Immature natural killer cell (primary cell): ENCODE data around the gene LACRT. TPM values are rescaled to one million over a fixed set of nuclear protein-coding genes. Genes with fewer than 3 reads are reported as not detected.
A peak's percentile ranks its signal among the peaks of the same experiment; 100 is the strongest.

ENCODE experiments used
- DNase-seq, 3 donors: peaks; one replicate each; pipeline ENCODE4 v3.0.0; 2022; ENCODE audit warnings: mixed read lengths in 1 of 3
- H3K27ac Mint-ChIP-seq, 6 donors: one replicate each; pipeline ENCODE4 v1.8.0; 2020; ENCODE audit warnings: mixed read lengths in 6 of 6, mild to moderate bottlenecking in 5 of 6, inconsistent platforms in 4 of 6, moderate library complexity in 3 of 6
- H3K27me3 Mint-ChIP-seq, 3 donors: one replicate each; pipeline ENCODE4 v1.8.0; 2020 to 2021; ENCODE audit warnings: low read depth in 3 of 3, mild to moderate bottlenecking in 3 of 3, mixed read lengths in 3 of 3, moderate library complexity in 3 of 3, inconsistent platforms in 1 of 3
- H3K36me3 Mint-ChIP-seq, 3 donors: one replicate each; pipeline ENCODE4 v1.8.0; 2020; ENCODE audit warnings: mixed read lengths in 3 of 3, inconsistent platforms in 2 of 3, mild to moderate bottlenecking in 2 of 3
- H3K4me1 Mint-ChIP-seq, 2 donors: one replicate each; pipeline ENCODE4 v1.8.0; 2020; ENCODE audit warnings: inconsistent platforms in 2 of 2, mild to moderate bottlenecking in 2 of 2, mixed read lengths in 2 of 2, moderate library complexity in 1 of 2
- H3K4me3 Mint-ChIP-seq, 5 donors: one replicate each; pipeline ENCODE4 v1.8.0; 2020; ENCODE audit warnings: mild to moderate bottlenecking in 5 of 5, mixed read lengths in 5 of 5, inconsistent platforms in 3 of 5, moderate library complexity in 3 of 5
- H3K9me3 Mint-ChIP-seq, 6 donors: one replicate each; pipeline ENCODE4 v1.8.0; 2020; ENCODE audit warnings: mild to moderate bottlenecking in 6 of 6, mixed read lengths in 6 of 6, inconsistent platforms in 4 of 6, moderate library complexity in 3 of 6
- polyA plus RNA-seq, 3 donors: library from polyadenylated mRNA; unstranded; fragments of 300-500 nt; fragmentation: Illumina TruSeq; gene quantifications; one replicate each; pipeline ENCODE4 v1.2.3, GENCODE V29; 2021

The LACRT gene
- polyA plus RNA-seq, 3 donors from 2014 or later, result not detected

DNA sequence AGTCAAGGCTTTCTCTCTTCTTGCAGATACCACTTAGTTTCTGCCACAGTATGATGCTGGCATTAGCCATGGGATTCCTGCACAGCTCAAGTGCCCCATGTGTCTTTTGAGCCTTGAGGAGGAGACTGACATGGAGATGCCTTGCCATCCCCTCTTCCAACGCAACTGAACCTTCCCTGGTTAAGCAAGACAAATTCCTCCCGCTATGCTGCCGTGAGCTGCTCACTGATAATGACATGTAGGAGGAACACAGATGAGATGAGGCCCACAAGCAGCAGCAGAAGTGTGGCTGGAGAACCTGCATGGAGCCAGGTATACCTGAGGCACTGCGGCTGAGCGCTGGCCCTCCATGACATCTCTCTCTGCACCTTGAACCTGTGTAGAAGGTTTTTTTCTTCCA, 30.8 kb downstream of the LACRT start:
- Mint-ChIP-seq H3K27ac (no peak overlapping the region), H3K4me3 (no peak overlapping the region), H3K36me3 (no peaks in the 10 kb centered on the region), H3K4me1 (peaks cover 2 to 7% of the 10 kb centered on the region in 2 donors), H3K27me3 (peaks cover 0 to 10% (median 3%) of the 10 kb centered on the region in 3 donors), H3K9me3 (no peaks in the 10 kb centered on the region)
- DNase-seq, result no peak

DNA sequence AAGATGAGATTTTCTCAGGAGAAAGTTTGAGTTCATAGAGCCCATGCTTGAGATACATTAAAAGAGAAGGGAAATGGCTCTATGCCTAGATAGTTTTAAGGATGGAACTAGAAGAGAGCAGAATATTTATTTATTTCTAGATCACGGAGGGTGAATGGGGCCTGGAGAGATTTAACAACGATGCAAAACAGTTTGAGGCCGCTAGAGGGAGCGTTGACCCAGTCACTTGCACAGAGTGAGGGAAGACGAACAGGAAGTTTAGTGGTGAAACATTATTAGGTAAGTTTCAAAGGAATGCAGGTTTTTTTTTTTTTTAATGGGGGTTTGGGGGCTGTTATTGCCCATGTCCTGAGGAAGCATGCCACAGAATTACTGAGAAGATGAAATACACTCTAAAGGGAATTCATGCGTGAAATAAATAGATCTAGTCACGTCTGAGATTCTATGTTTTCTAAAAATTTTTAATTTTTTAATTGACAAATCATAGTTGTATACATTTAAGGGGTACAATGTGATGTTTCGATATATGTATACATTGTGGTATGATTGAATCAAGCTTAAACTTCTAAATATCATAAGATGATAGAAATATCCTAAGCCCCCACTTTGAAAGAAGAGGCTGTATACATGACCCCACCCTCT, 31.4 kb downstream of the LACRT start:
- Mint-ChIP-seq H3K9me3 (no peaks in the 10 kb centered on the region), H3K4me1 (peaks cover 2 to 7% of the 10 kb centered on the region in 2 donors), H3K27me3 (peaks cover 0 to 10% (median 3%) of the 10 kb centered on the region in 3 donors), H3K36me3 (no peaks in the 10 kb centered on the region), H3K27ac (no peak overlapping the region), H3K4me3 (no peak overlapping the region)
- DNase-seq, result peak; percentile 34 to 40 (median 38)

DNA sequence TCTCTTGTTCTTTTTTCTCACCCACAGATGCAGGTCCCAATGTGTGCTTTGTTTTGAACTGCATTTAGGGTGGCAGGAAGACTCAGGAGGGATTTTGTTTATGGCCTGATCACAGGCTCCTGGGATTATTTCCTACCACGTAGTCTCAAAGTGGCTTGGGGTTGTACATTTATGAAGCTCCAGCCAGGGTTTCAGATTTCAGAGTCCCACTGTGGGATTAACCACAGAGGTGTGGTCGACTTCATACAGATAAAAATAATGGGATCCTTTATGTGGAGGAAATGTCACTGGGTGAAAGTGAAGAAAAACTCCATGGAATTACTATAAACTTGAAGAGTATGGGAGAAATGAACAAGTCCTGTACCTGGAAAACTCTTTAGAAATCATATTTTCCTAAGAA, 32.0 kb downstream of the LACRT start:
- H3K9me3 Mint-ChIP-seq, result no peaks in the 10 kb centered on the region
- H3K27ac Mint-ChIP-seq, result no peak overlapping the region
- no peak overlapping the region for H3K4me3 Mint-ChIP-seq
- no peak for DNase-seq
- no peaks in the 10 kb centered on the region for H3K36me3 Mint-ChIP-seq
- peaks cover 2 to 7% of the 10 kb centered on the region in 2 donors for H3K4me1 Mint-ChIP-seq
- H3K27me3 Mint-ChIP-seq, result peaks cover 0 to 10% (median 3%) of the 10 kb centered on the region in 3 donors

DNA sequence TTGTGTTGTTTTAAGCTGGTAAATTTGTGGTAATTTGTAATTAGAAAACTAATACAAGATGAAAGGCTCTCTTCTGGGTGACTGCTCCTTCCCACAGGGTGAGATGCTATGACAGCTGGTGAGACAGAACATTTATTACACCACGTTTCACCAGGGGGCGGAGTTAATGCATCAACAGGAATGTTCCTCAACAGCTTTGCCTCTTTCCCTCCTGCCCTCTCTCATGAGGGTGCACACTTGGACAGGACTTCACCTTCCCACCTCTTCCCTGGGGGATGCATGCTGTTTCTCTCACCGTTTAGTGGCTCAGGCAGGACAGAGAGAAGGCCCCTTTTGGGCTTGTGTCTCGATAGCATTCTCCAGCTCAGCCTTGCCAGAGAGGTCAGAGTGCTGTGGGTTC, 32.9 kb downstream of the LACRT start:
- no peak for DNase-seq
- Mint-ChIP-seq H3K4me3 (no peak overlapping the region), H3K36me3 (no peaks in the 10 kb centered on the region), H3K27me3 (peaks cover 0 to 9% (median 5%) of the 10 kb centered on the region in 3 donors), H3K4me1 (peaks cover 2 to 7% of the 10 kb centered on the region in 2 donors), H3K9me3 (no peaks in the 10 kb centered on the region), H3K27ac (no peak overlapping the region)

DNA sequence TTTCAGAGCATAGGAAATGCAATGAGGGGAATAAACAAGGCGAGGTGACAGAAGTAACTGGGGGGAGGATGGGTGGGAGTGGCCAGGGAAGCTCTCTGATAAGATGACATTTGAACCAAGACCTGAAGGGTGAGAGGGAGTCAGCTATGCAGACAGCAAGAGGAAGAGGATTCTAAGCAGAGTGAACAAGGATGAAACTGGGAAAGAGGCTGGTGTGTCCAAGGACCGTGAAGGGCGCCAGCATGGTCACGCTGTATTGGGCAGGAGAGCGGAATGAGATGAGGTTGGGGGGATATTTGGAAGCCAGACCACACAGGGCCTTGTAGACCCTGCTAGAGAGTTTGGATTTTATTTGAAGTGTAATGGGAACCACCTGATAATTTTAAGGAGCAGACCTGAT, 35.7 kb downstream of the LACRT start:
- no peak for DNase-seq
- peaks cover 2 to 7% of the 10 kb centered on the region in 2 donors for H3K4me1 Mint-ChIP-seq
- H3K36me3 Mint-ChIP-seq, result no peaks in the 10 kb centered on the region
- H3K9me3 Mint-ChIP-seq, result no peaks in the 10 kb centered on the region
- H3K4me3 Mint-ChIP-seq, result no peak overlapping the region
- H3K27ac Mint-ChIP-seq, result no peak overlapping the region
- peaks cover 2 to 11% (median 4%) of the 10 kb centered on the region in 3 donors for H3K27me3 Mint-ChIP-seq

DNA sequence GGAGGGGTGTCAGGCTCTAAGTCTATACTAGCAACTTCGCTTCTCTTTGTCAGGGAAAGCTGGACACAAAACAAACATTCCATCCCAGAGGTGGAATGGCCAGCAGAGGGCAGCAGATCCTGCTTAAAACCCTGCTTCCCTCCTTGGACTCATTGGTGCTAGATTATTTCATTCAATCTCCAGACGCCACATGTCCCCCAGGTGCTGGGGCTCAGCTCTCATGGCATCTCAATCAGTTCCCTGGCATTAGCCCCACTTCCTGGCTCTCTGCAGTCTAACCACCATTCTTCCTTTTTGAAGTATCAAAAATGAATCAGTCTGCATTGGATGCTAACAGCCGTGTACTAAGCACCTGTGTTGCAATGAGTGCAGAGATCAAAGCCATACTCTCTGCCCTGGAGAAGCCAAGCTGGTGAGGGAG, 38.2 kb downstream of the LACRT start:
- Mint-ChIP-seq H3K36me3 (no peaks in the 10 kb centered on the region), H3K4me1 (no peaks in the 10 kb centered on the region), H3K4me3 (no peak overlapping the region), H3K27ac (no peak overlapping the region), H3K9me3 (no peaks in the 10 kb centered on the region), H3K27me3 (peaks cover 2 to 9% (median 4%) of the 10 kb centered on the region in 3 donors)
- peak; percentile 10 to 23 (median 11) for DNase-seq

DNA sequence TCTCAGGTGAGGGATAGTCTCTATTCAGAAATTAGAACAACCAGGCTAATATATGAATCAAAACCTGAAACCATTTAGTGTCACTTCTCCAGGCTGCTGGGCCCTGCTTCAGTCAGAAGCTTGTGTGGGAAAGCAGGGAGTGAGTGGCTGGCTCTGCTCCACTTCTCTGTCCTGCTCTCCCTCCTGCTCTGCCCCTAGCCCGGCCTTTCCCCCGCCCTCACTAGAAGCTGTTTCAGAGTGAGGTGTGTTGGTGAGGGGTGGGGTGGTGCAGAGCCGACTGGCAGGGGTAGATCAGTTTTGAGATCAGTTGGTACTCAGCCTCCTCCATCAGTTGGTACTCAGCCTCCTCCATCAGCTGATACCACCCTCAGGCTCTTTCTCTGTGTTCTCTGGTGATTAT, 39.2 kb downstream of the LACRT start:
- Mint-ChIP-seq H3K4me1 (no peaks in the 10 kb centered on the region), H3K4me3 (no peak overlapping the region), H3K27me3 (peaks cover 7 to 9% (median 9%) of the 10 kb centered on the region in 3 donors), H3K9me3 (no peaks in the 10 kb centered on the region), H3K36me3 (no peaks in the 10 kb centered on the region), H3K27ac (no peak overlapping the region)
- DNase-seq, result no peak

DNA sequence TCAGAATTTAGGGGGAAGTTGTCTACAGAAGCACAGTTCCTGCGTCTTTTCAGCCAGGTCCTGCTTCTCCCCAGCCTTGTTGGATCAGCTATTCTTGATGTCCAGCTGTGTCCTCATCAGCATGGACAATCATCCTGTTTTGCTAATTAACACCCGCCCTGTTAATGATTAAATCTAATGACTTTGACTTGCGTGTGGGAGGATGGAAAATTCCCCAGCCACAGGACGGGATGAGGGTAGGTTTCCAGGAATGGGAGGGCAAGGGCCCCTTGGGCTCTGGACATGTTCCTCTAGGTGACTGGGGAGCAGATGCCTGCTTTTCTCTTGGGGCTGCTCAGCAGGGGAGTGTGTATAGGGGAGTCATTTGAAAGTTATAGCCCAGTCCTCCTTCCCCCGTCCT, 41.0 kb downstream of the LACRT start:
- Mint-ChIP-seq H3K4me1 (peaks cover 0 to 5% of the 10 kb centered on the region in 2 donors), H3K9me3 (no peaks in the 10 kb centered on the region), H3K4me3 (no peak overlapping the region), H3K27ac (no peak overlapping the region), H3K36me3 (peaks cover 0 to 4% (median 0%) of the 10 kb centered on the region in 3 donors), H3K27me3 (peaks cover 10 to 19% (median 15%) of the 10 kb centered on the region in 3 donors)
- DNase-seq, result no peak

DNA sequence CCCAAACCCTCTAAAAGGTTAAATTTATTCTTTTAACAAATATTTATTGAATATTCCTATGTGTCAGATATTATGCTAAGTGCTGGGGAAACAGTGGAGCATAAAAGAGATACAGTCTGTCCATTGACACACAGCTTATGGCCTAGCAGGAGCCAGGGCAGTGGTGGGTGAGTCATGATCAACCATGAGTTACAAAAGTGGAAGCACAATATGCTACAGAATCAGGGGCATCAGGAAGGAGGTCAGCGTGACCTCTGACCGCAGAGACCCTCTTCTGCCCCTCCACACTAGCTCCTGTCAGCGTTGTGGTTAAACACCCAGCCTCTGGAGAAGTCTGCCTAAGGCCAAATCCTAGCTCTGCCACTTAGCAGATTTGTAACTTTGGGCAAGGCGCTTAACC, 41.6 kb downstream of the LACRT start:
- no peak for DNase-seq
- Mint-ChIP-seq H3K27ac (no peak overlapping the region), H3K4me1 (peaks cover 0 to 6% of the 10 kb centered on the region in 2 donors), H3K4me3 (no peak overlapping the region), H3K36me3 (peaks cover 0 to 4% (median 0%) of the 10 kb centered on the region in 3 donors), H3K9me3 (no peaks in the 10 kb centered on the region), H3K27me3 (peaks cover 10 to 19% (median 16%) of the 10 kb centered on the region in 3 donors)

DNA sequence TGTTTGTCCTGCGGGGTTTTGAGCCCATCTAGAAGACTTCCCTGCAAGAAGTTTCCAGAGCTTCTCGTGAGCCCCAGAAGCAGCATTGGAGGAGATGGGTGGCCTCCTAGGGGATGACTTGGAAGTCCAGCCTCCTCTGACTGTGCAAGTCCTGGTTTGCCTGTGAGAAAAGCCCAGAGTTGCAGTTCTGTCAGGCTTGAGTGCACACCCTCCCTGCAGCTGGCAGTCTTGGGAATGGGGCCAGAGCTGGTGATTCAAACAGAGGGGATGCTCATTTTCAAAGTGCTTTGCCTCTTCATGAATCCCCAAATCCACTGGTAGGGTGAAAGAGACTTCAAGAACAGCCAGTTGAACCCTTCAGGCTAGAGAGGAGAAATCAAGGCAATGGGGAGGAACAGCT, 42.4 kb downstream of the LACRT start:
- H3K9me3 Mint-ChIP-seq, result no peaks in the 10 kb centered on the region
- H3K27ac Mint-ChIP-seq, result no peak overlapping the region
- peaks cover 0 to 6% of the 10 kb centered on the region in 2 donors for H3K4me1 Mint-ChIP-seq
- DNase-seq, result no peak
- H3K4me3 Mint-ChIP-seq, result no peak overlapping the region
- H3K27me3 Mint-ChIP-seq, result peaks cover 9 to 21% (median 21%) of the 10 kb centered on the region in 3 donors
- H3K36me3 Mint-ChIP-seq, result peaks cover 0 to 4% (median 0%) of the 10 kb centered on the region in 3 donors

DNA sequence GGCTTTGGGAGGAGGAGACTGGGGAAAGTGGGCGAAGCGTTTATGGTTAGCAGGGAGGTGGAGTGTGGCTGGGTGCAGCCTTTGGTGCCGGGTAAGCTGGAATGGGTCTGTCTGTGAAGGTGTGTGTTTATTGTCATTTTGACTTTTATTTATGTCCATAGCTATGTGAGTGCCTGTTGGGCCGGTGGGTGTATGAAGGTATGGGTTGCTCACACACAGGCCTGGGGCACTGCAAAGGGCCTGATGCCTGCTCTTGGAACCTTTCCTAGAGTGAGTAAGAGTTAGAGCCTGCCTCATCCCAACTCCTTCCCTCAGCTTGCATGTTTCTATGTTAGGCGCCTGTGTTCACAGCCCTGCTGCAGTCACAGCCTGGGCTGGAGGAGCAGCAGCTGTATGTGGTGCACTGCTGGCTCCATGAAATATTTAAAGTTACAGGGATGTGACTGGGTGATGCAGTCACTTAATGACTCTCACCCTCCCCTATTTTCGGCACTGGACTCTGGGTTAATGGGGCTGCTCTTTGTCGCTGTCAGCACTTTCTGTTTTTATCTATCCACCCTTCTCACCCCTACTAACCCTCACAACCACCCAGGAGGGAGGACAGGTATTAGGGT, 43.6 kb downstream of the LACRT start:
- peaks cover 0 to 6% of the 10 kb centered on the region in 2 donors for H3K4me1 Mint-ChIP-seq
- H3K27me3 Mint-ChIP-seq, result peaks cover 9 to 25% (median 23%) of the 10 kb centered on the region in 3 donors
- no peaks in the 10 kb centered on the region for H3K9me3 Mint-ChIP-seq
- no peak for DNase-seq
- H3K4me3 Mint-ChIP-seq, result no peak overlapping the region
- peaks cover 0 to 4% (median 0%) of the 10 kb centered on the region in 3 donors for H3K36me3 Mint-ChIP-seq
- peak overlapping the region in 1 of 6 donors; percentile 42 for H3K27ac Mint-ChIP-seq

DNA sequence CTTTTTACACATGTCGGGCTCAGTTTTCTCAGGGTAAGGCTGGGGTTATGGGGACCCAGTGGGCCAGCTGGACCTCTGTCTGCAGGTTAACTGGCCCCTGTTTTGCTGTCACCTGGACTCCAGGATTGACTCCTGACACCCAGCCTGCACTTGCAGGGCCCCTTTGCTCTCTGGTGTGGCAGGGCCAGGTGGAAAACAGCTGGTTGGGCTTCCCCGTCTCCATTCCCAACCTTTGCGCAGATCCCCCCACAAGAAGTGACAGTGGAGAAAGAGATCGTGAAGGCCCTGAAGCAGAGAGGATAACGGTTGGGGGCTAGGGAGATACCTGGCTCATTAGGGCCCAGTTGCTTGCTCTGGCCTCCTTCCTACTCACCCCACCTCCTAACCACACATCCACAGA, 44.7 kb downstream of the LACRT start:
- H3K4me1 Mint-ChIP-seq, result peaks cover 0 to 6% of the 10 kb centered on the region in 2 donors
- H3K27me3 Mint-ChIP-seq, result peaks cover 11 to 26% (median 25%) of the 10 kb centered on the region in 3 donors
- H3K36me3 Mint-ChIP-seq, result peaks cover 0 to 4% (median 0%) of the 10 kb centered on the region in 3 donors
- H3K4me3 Mint-ChIP-seq, result peak overlapping the region in 1 of 5 donors; percentile 3
- no peak for DNase-seq
- H3K27ac Mint-ChIP-seq, result no peak overlapping the region
- no peaks in the 10 kb centered on the region for H3K9me3 Mint-ChIP-seq

DNA sequence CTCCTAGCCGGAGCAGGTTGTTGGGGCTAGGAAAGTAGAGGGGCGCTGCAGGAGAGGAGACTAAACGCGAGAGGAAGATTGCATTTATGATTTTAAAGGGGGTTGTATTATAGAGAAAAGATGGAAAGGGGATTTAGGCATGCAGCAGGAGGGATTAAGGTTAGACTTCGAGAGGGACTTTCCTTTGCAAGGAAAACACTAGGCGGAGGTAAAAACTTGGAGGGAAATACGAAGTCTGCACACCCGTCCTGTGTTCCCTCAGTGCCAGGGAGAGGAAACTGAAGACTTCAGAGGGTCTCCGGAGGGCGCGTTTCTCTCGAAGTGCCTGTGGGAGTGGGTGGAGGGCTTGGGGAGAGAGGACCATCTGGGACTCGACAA, 45.8 kb downstream of the LACRT start:
- H3K27ac Mint-ChIP-seq, result peak overlapping the region in 1 of 6 donors; percentile 12
- peaks cover 14 to 26% (median 25%) of the 10 kb centered on the region in 3 donors for H3K27me3 Mint-ChIP-seq
- peak overlapping the region; percentile 14 to 63 (median 48) for H3K4me3 Mint-ChIP-seq
- peaks cover 0 to 6% of the 10 kb centered on the region in 2 donors for H3K4me1 Mint-ChIP-seq
- DNase-seq, result no peak
- H3K9me3 Mint-ChIP-seq, result no peaks in the 10 kb centered on the region
- peaks cover 0 to 4% (median 0%) of the 10 kb centered on the region in 3 donors for H3K36me3 Mint-ChIP-seq

DNA sequence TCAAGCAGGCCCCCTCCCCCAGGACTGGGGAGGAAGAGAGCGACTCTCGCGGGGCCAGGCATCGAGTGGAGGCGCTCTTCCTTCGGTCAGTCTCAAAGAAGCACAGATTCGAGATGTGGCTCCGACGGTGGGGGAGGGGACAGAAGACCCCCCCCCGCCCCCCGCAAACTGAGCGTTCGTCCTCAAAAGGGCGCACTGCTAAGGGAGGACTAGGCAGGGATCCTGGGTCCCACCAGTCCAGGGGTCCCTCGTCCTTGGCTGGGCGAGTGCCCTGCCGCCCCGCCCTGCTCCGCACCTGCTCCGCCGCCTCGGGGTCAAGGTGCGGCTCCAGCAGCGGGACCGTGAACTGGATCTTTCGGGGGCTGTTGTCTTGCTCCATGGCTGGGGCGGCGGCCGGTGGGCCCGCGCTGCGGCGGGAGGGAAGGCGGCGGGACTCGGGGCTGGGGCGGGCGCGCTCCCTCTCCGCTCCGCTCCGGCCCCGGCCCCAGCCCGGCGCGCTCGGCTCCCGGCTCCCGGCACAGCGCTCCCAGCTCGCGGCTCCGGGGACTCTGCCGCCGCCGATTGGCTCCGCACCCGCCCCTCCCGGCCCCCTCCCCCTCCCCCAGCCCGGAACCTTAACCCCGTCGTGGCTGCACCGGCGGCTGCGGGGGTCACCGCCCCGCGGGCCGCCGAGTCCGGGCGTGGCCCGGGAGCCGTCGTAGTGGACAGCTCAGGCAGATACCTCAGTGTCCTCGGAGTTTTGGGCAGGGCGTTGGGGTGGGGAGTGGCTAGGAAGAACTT, 46.4 kb downstream of the LACRT start, which contains the start of gene PPP1R1A:
Gene PPP1R1A, minus strand, starts transcription at position 550 of the 780 bp plus-strand sequence. Its CDS starts 171 bp downstream, at position 379.
- H3K27me3 Mint-ChIP-seq, result peaks cover 14 to 26% (median 25%) of the 10 kb centered on the region in 3 donors
- peak within 1 kb of the TSS in 1 of 6 donors; percentile 12 for H3K27ac Mint-ChIP-seq
- peaks cover 0 to 4% (median 0%) of the 10 kb centered on the region in 3 donors for H3K36me3 Mint-ChIP-seq
- H3K9me3 Mint-ChIP-seq, result no peaks in the 10 kb centered on the region
- no peak for DNase-seq
- H3K4me1 Mint-ChIP-seq, result peaks cover 0 to 6% of the 10 kb centered on the region in 2 donors
- peak within 1 kb of the TSS; percentile 14 to 63 (median 48) for H3K4me3 Mint-ChIP-seq
